SKM-1 (cell line): ENCODE measurements around the gene HTT.
"Not testable (repeated sequence)": the region's sequence is repeated elsewhere in the genome, so short reads cannot be mapped to it uniquely, and the experiment has no call there.

Source experiments
- DNase-seq: peaks from one replicate; lab custom pipeline; 2025; ENCODE audit not compliant: unreplicated experiment; lab: John Stamatoyannopoulos, UW

Gene HTT

GRCh38 chr4:3077796-3078195 lies 3.3 kb downstream of the HTT start:
- no peak for DNase-seq

GRCh38 chr4:3079694-3080123 lies 5.2 kb downstream of the HTT start:
- no peak for DNase-seq

GRCh38 chr4:3082925-3083515 lies 8.5 kb downstream of the HTT start:
- no peak for DNase-seq

GRCh38 chr4:3083732-3084131 lies 9.3 kb downstream of the HTT start:
- no peak for DNase-seq

- DNase-seq, result no peak
These were observed 11.6 kb downstream of the HTT start for GRCh38 chr4:3085948-3086670.

- DNase-seq, result no peak
These were observed 12.8 kb downstream of the HTT start for GRCh38 chr4:3087115-3087797.

GRCh38 chr4:3091464-3091863 lies 17.0 kb downstream of the HTT start:
- DNase-seq, result no peak

GRCh38 chr4:3094701-3095100 lies 20.2 kb downstream of the HTT start:
- not testable (repeated sequence) for DNase-seq

- DNase-seq, result no peak
These were observed 21.7 kb downstream of the HTT start for GRCh38 chr4:3096202-3096601.

- no peak for DNase-seq
These were observed 23.9 kb downstream of the HTT start for GRCh38 chr4:3098346-3098745.

- DNase-seq, result peak; percentile 84
These were observed 32.1 kb downstream of the HTT start for GRCh38 chr4:3106339-3107186.

GRCh38 chr4:3107271-3107670 lies 32.8 kb downstream of the HTT start:
- no peak for DNase-seq

- DNase-seq, result no peak
These were observed 33.2 kb downstream of the HTT start for GRCh38 chr4:3107691-3108121.

- DNase-seq, result no peak
These were observed 33.7 kb downstream of the HTT start for GRCh38 chr4:3108211-3108610.

- DNase-seq, result no peak
These were observed 37.0 kb downstream of the HTT start for GRCh38 chr4:3111461-3111860.

- no peak for DNase-seq
These were observed 37.7 kb downstream of the HTT start for GRCh38 chr4:3112201-3112600.

- no peak for DNase-seq
These were observed 38.4 kb downstream of the HTT start for GRCh38 chr4:3112609-3113469.

GRCh38 chr4:3114377-3114776 lies 39.9 kb downstream of the HTT start:
- DNase-seq, result no peak

GRCh38 chr4:3115637-3116270 lies 41.3 kb downstream of the HTT start:
- DNase-seq, result no peak

GRCh38 chr4:3116955-3117354 lies 42.5 kb downstream of the HTT start:
- DNase-seq, result no peak
